HG03378 (cell line): ENCODE data around the gene KCNG1.
"Not testable (repeated sequence)": the region's sequence is repeated elsewhere in the genome, so short reads cannot be mapped to it uniquely, and the experiment has no call there.

Experiments used
- ATAC-seq: cut with Tn5 transposase; IDR thresholded peaks from one replicate; pipeline ENCODE4 v1.9.1; 2021; ENCODE audit warnings: mild to moderate bottlenecking, moderate library complexity; ENCODE audit not compliant: unreplicated experiment

The KCNG1 gene

GRCh38 chr20:51022803-51023616 lies at the start of gene KCNG1:
KCNG1 (minus strand) TSS chr20:51023107; CDS start chr20:51010338, 12,769 bp downstream.
- no peak for ATAC-seq

- no peak for ATAC-seq
These were observed 47.7 kb upstream of the KCNG1 start for GRCh38 chr20:51070621-51071020.

- no peak for ATAC-seq
These were observed 44.9 kb upstream of the KCNG1 start for GRCh38 chr20:51067792-51068191.

- no peak for ATAC-seq
These were observed 42.7 kb upstream of the KCNG1 start for GRCh38 chr20:51065615-51066014.

- no peak for ATAC-seq
These were observed 41.2 kb upstream of the KCNG1 start for GRCh38 chr20:51064137-51064536.

GRCh38 chr20:51062065-51062464 lies 39.2 kb upstream of the KCNG1 start:
- ATAC-seq: no peak

GRCh38 chr20:51061418-51062045 lies 38.6 kb upstream of the KCNG1 start:
- no peak for ATAC-seq

GRCh38 chr20:51060301-51060700 lies 37.4 kb upstream of the KCNG1 start:
- ATAC-seq: no peak

- no peak for ATAC-seq
These were observed 37.0 kb upstream of the KCNG1 start for GRCh38 chr20:51059862-51060261.

- no peak for ATAC-seq
These were observed 35.1 kb upstream of the KCNG1 start for GRCh38 chr20:51058017-51058416.

- no peak for ATAC-seq
These were observed 31.3 kb upstream of the KCNG1 start for GRCh38 chr20:51054233-51054632.

GRCh38 chr20:51050531-51051075 lies 27.7 kb upstream of the KCNG1 start:
- no peak for ATAC-seq

GRCh38 chr20:51046021-51046985 lies 23.4 kb upstream of the KCNG1 start:
- no peak for ATAC-seq

- not testable (repeated sequence) for ATAC-seq
These were observed 22.6 kb upstream of the KCNG1 start for GRCh38 chr20:51045492-51045891.

GRCh38 chr20:51044796-51045195 lies 21.9 kb upstream of the KCNG1 start:
- ATAC-seq: no peak

- ATAC-seq: no peak
These were observed 20.9 kb upstream of the KCNG1 start for GRCh38 chr20:51043811-51044210.

GRCh38 chr20:51042657-51043247 lies 19.8 kb upstream of the KCNG1 start:
- ATAC-seq: no peak

GRCh38 chr20:51042064-51042463 lies 19.2 kb upstream of the KCNG1 start:
- no peak for ATAC-seq

GRCh38 chr20:51037532-51038115 lies 14.7 kb upstream of the KCNG1 start:
- no peak for ATAC-seq

GRCh38 chr20:51036827-51037531 lies 14.1 kb upstream of the KCNG1 start:
- ATAC-seq: no peak
